ENCODE results near the gene PPT1. TPM values are rescaled to one million over a fixed set of nuclear protein-coding genes. Genes with fewer than 3 reads are reported as not detected.

PPT1 gene
- total RNA-seq: 84.2 TPM

- intact Hi-C loops (cut with DNase I): no loop called here
- Histone ChIP-seq H3K36me3 (peaks cover 0 to 2% of the 10 kb centered on the region in 2 donors), H3K27me3 (no peaks in the 10 kb centered on the region), H3K4me1 (no peaks in the 10 kb centered on the region), H3K4me3 (peak within 1 kb of the TSS; percentile 69 to 90), H3K9me3 (no peaks in the 10 kb centered on the region), H3K27ac (peak within 1 kb of the TSS; percentile 49 to 63)
- DNase-seq (ENCODE audit: low spot score in 2 of 2): peak in 1 of 2 donors; percentile 84
- TF ChIP-seq, protein P1, sequence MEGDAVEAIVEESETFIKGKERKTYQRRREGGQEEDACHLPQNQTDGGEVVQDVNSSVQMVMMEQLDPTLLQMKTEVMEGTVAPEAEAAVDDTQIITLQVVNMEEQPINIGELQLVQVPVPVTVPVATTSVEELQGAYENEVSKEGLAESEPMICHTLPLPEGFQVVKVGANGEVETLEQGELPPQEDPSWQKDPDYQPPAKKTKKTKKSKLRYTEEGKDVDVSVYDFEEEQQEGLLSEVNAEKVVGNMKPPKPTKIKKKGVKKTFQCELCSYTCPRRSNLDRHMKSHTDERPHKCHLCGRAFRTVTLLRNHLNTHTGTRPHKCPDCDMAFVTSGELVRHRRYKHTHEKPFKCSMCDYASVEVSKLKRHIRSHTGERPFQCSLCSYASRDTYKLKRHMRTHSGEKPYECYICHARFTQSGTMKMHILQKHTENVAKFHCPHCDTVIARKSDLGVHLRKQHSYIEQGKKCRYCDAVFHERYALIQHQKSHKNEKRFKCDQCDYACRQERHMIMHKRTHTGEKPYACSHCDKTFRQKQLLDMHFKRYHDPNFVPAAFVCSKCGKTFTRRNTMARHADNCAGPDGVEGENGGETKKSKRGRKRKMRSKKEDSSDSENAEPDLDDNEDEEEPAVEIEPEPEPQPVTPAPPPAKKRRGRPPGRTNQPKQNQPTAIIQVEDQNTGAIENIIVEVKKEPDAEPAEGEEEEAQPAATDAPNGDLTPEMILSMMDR (IDR thresholded peaks at IDR 0.05): peak in 1 of 3 experiments; percentile 28
Measured at GRCh38 chr1:40096977-40097782, at the start of gene PPT1. PPT1 (minus strand) TSS chr1:40097252; CDS start chr1:40097238, 14 bp downstream.

DNA sequence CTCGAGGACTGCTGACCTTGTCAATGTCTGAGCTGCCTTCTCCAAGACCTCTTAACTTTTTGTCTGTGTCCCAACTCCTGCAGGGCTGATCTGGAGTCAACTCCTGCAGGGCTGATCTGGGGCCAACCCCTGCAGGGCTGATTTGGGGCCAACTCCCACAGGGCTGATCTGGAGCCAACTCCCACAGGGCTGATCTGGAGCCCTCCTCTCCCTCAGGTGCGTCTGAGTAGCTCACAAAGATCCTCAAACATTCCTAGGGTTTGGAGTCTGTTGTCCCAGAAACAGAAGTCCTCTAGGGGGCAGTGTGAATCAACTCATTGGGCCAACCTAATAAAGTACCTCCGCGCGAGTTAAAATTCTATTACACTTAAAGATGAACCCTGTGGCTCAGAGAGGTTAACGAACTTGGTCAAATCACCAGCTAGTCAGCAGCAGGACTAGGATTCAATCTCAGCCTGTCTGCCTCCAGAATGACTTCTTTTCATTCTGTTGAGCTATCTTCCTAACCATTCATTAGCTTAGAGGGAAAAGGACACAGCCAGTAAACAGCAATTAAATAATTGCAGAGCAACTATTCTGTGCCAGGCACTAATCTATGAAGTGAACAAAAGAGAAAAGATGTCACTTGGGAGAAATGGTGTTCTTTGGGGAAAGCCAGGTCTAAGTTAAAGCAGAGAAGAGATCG, 47.0 kb upstream of the PPT1 start:
- peak in 1 of 2 donors; percentile 79 for DNase-seq (ENCODE audit: low spot score in 2 of 2)
- Histone ChIP-seq H3K27me3 (no peaks in the 10 kb centered on the region), H3K27ac (no peak overlapping the region), H3K36me3 (no peaks in the 10 kb centered on the region), H3K4me1 (no peaks in the 10 kb centered on the region), H3K4me3 (no peak overlapping the region), H3K9me3 (no peaks in the 10 kb centered on the region)
- intact Hi-C loops (cut with DNase I): loop anchor here (1.0 kb wide), 2 partner anchors 194 to 260 kb away; no protein-coding TSS in a partner anchor
- TF ChIP-seq, protein P1 (IDR thresholded peaks at IDR 0.05): peak; percentile 65 to 85 (median 73)

- no peak overlapping the region for H3K4me3 ChIP-seq
- no peaks in the 10 kb centered on the region for H3K36me3 ChIP-seq
- DNase-seq (ENCODE audit: low spot score in 2 of 2): no peak
- no peaks in the 10 kb centered on the region for H3K27me3 ChIP-seq
- H3K4me1 ChIP-seq: no peaks in the 10 kb centered on the region
- no peak overlapping the region for H3K27ac ChIP-seq
- TF ChIP-seq, protein P1 (IDR thresholded peaks at IDR 0.05): no peak
- no peaks in the 10 kb centered on the region for H3K9me3 ChIP-seq
- intact Hi-C loops (cut with DNase I): no loop called here
Measured at GRCh38 chr1:40141878-40142535, 45.0 kb upstream of the PPT1 start.

DNA sequence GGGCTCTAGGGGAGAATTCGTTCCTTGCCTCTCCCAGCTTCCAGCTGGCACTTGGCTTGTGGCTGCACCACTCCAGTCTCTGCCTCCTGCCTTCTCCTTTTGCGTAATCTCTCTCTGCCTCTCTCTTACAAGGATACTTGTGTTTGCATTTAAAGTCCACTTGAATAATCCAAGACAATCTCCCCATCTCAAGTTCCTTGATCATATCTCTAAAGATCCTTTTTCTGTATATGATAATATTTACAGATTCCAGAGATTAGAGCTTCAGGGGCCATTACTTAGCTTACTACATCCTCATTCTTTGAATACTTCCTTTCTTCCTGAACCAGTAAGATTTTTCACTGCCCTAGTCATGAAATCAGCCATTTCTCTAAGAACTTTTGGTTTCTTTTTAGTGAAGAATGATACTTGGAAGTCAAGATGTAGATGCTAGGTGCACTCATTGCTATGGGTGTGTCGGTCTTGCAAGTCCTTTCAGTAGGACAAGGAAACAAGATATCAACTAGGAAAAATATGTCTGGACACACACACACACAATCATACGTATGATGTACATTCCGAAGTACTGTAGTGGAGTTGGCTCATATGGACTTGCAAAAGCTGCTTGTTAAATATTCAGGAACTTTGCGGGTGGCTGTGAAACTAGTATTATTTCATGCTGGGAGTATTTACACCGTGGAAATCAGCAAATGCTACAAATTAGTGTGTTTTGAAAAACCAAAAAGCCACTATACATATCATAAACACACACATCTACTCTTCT, 43.3 kb upstream of the PPT1 start:
- H3K36me3 ChIP-seq: no peaks in the 10 kb centered on the region
- no peaks in the 10 kb centered on the region for H3K4me1 ChIP-seq
- H3K27me3 ChIP-seq: no peaks in the 10 kb centered on the region
- H3K4me3 ChIP-seq: no peak overlapping the region
- no peaks in the 10 kb centered on the region for H3K9me3 ChIP-seq
- no peak for DNase-seq (ENCODE audit: low spot score in 2 of 2)
- no peak overlapping the region for H3K27ac ChIP-seq
- TF ChIP-seq, protein P1 (IDR thresholded peaks at IDR 0.05): no peak
- intact Hi-C loops (cut with DNase I): no loop called here

- no peak for DNase-seq (ENCODE audit: low spot score in 2 of 2)
- intact Hi-C loops (cut with DNase I): no loop called here
- H3K4me1 ChIP-seq: no peaks in the 10 kb centered on the region
- no peak overlapping the region for H3K27ac ChIP-seq
- H3K36me3 ChIP-seq: no peaks in the 10 kb centered on the region
- H3K27me3 ChIP-seq: no peaks in the 10 kb centered on the region
- no peaks in the 10 kb centered on the region for H3K9me3 ChIP-seq
- TF ChIP-seq, protein P1 (IDR thresholded peaks at IDR 0.05): no peak
- H3K4me3 ChIP-seq: no peak overlapping the region
Measured at GRCh38 chr1:40133839-40134238, 36.8 kb upstream of the PPT1 start.
